Psoas muscle (tissue), 8 donors: ENCODE data around the gene ATG5. TPM values are rescaled to one million over a fixed set of nuclear protein-coding genes. Genes with fewer than 3 reads are reported as not detected.

Experiments used
- ATAC-seq, 4 donors: fragments of 200-7000 bp; cut with Tn5 transposase; one replicate each; pipeline ENCODE4 v1.9.1; 2020; ENCODE audit warnings: moderate library complexity in 3 of 4, mild to moderate bottlenecking in 2 of 4
- DNase-seq, 2 donors: peaks; one replicate each; pipeline ENCODE4 v3.0.0-alpha.2; 2020
- H3K27ac ChIP-seq: fragments of 200-600 bp; one replicate; pipeline ENCODE4 v1.8.0; 2022
- H3K27me3 ChIP-seq, 3 donors: fragments of 200-600 bp in 1 of 3; one replicate each; pipeline versions ENCODE4 v1.6.1 to v1.8.0; 2013 to 2022; ENCODE audit warnings: low read length in 2 of 3, mild to moderate bottlenecking in 2 of 3, moderate library complexity in 1 of 3; ENCODE audit not compliant: insufficient read depth in 3 of 3
- H3K36me3 ChIP-seq, 2 donors: fragments of 200-600 bp in 1 of 2; one replicate each; pipeline versions ENCODE4 v1.6.1 to v1.8.0; 2013 to 2022; ENCODE audit warnings: low read depth in 1 of 2, mild to moderate bottlenecking in 1 of 2, moderate library complexity in 1 of 2; ENCODE audit not compliant: insufficient read depth in 1 of 2
- H3K4me1 ChIP-seq: fragments of 200-600 bp; one replicate; pipeline ENCODE4 v1.8.0; 2022
- H3K4me3 ChIP-seq: fragments of 200-600 bp; one replicate; pipeline ENCODE4 v1.8.0; 2022; ENCODE audit warnings: mild to moderate bottlenecking
- H3K9me3 ChIP-seq: fragments of 200-600 bp; one replicate; pipeline ENCODE4 v1.8.0; 2022
- WGBS, 3 donors: extraction: QIAGEN DNeasy Blood & Tissue Kit; methylation state at CpG; one replicate each; pipeline versions ENCODE4 v1.1.6 to v1.1.7; 2013; 5-methylcytosine and 5-hydroxymethylcytosine counted together
- intact Hi-C, 2 donors: fragments of 100-400 bp; cut with DNase I; formaldehyde crosslinking; loops; one replicate each; pipeline versions ENCODE4 v1.11.0 to v1.14.2; 2022
- polyA plus RNA-seq, 3 donors: library from polyadenylated mRNA; stranded (reverse); fragments of 200-250 nt; gene quantifications; one replicate each; pipeline ENCODE4 v1.2.3, GENCODE V29; 2013
- total RNA-seq, 4 donors: library from RNA; stranded (reverse); fragmentation: NEBNext Ultra II Directional in 2 of 4; extraction: Animal tissue kit (Norgen Biotek cat#: 25700) in 2 of 4; gene quantifications; one replicate each; pipeline versions ENCODE4 v1.2.1 to v1.2.4, GENCODE V29; 2021 to 2023
- TF ChIP-seq, protein P1 (sequence below): fragments of 200-600 bp; IDR thresholded peaks from one replicate; pipeline ENCODE4 v1.8.0; 2022; ENCODE audit warnings: antibody characterized with exemption
- donor health status: healthy with polysubstance abuse.
- donor health status: DM: no; HTN: no; CAD: no; lungs with moderate emphysema.
- donor health status: Bipolar disorder and iron deficiency.
- donor health status: healthy.
- donor health status: DM: yes; HTN: yes; CAD: no.
- donor health status: DM: no; HTN: no; CAD: no.
- donor health status: DM: no; HTN: no; CAD: no.
- donor health status: DM: yes; HTN: yes; CAD: no.

Gene ATG5
- total and polyA plus RNA-seq, 7 donors = 13.5 to 35.7 (median 19.5) TPM

DNA sequence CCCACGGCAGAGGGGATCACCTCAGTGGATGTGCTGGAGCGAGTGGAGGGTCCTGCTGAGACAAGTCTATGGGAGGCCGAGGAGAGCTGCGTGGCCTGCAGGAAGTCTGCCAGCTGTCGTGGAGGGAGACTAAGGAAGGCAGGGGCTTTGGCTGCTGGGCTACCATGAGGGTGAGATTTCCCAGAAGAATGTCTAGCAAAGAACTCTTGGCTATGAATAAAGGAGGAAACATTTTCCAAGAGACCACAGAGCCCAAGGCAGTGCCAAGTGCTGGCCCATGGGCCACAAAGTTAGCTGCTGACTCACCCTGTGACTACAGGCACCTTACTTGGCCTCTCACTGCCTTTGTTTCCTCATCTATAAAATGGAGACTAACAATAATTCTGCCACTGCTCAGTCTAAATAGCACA lies 166.0 kb downstream of the ATG5 start:
- Histone ChIP-seq H3K36me3 (no peaks in the 10 kb centered on the region), H3K27me3 (no peaks in the 10 kb centered on the region), H3K4me1 (no peaks in the 10 kb centered on the region), H3K9me3 (no peaks in the 10 kb centered on the region), H3K27ac (no peak overlapping the region), H3K4me3 (no peak overlapping the region)
- intact Hi-C loops = no loop called here
- ATAC-seq (peak in 1 of 4 donors; percentile 55), DNase-seq (no peak)
- TF ChIP-seq, protein P1, sequence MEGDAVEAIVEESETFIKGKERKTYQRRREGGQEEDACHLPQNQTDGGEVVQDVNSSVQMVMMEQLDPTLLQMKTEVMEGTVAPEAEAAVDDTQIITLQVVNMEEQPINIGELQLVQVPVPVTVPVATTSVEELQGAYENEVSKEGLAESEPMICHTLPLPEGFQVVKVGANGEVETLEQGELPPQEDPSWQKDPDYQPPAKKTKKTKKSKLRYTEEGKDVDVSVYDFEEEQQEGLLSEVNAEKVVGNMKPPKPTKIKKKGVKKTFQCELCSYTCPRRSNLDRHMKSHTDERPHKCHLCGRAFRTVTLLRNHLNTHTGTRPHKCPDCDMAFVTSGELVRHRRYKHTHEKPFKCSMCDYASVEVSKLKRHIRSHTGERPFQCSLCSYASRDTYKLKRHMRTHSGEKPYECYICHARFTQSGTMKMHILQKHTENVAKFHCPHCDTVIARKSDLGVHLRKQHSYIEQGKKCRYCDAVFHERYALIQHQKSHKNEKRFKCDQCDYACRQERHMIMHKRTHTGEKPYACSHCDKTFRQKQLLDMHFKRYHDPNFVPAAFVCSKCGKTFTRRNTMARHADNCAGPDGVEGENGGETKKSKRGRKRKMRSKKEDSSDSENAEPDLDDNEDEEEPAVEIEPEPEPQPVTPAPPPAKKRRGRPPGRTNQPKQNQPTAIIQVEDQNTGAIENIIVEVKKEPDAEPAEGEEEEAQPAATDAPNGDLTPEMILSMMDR = no peak
- WGBS, 3 donors = 76 to 83% (median 80%) methylated on average over 5 of the region's 5 CpGs

DNA sequence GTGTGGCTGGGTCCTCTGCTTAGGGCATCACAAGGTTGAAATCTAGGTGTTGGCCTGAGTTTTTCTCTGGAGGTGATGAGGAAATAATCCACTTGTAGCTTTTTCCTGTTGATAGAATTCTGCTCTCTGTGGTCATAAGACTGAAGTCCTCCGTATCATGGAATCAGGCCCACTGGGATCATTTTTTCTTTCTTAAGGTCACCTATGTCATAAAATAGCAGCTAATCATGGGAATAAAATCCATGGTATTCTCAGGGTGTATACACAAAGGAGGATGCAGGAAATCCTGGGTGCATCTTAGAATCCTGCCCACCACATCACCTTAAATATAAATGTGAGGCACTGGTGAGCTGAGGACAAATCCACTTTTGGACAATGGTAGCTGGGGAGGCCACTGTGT lies 166.7 kb downstream of the ATG5 start:
- Histone ChIP-seq H3K27ac (no peak overlapping the region), H3K9me3 (no peaks in the 10 kb centered on the region), H3K4me1 (no peaks in the 10 kb centered on the region), H3K4me3 (no peak overlapping the region), H3K27me3 (no peaks in the 10 kb centered on the region), H3K36me3 (no peaks in the 10 kb centered on the region)
- WGBS, 3 donors = 31 to 88% (median 86%) methylated on average over 1 of the region's 1 CpG
- ATAC-seq (no peak), DNase-seq (no peak)
- intact Hi-C loops = no loop called here
- TF ChIP-seq, protein P1 = no peak

- WGBS, 3 donors = 43 to 50% (median 45%) methylated on average over 3 of the region's 3 CpGs
- Histone ChIP-seq H3K9me3 (no peaks in the 10 kb centered on the region), H3K27me3 (no peaks in the 10 kb centered on the region), H3K27ac (no peak overlapping the region), H3K36me3 (no peaks in the 10 kb centered on the region), H3K4me1 (no peaks in the 10 kb centered on the region), H3K4me3 (no peak overlapping the region)
- no peak for ATAC-seq
- intact Hi-C loops = no loop called here
- no peak for DNase-seq
- TF ChIP-seq, protein P1 = no peak
Measured at GRCh38 chr6:106156863-106157262, 168.7 kb downstream of the ATG5 start.

GRCh38 chr6:106156413-106156812 lies 169.1 kb downstream of the ATG5 start:
- H3K9me3 ChIP-seq = no peaks in the 10 kb centered on the region
- H3K4me1 ChIP-seq = no peaks in the 10 kb centered on the region
- no peak overlapping the region for H3K4me3 ChIP-seq
- TF ChIP-seq, protein P1 = no peak
- H3K27me3 ChIP-seq = no peaks in the 10 kb centered on the region
- DNase-seq (no peak), ATAC-seq (no peak)
- 69 to 81% (median 79%) methylated on average over 3 of the region's 3 CpGs for WGBS, 3 donors
- no peaks in the 10 kb centered on the region for H3K36me3 ChIP-seq
- intact Hi-C loops = no loop called here
- no peak overlapping the region for H3K27ac ChIP-seq

DNA sequence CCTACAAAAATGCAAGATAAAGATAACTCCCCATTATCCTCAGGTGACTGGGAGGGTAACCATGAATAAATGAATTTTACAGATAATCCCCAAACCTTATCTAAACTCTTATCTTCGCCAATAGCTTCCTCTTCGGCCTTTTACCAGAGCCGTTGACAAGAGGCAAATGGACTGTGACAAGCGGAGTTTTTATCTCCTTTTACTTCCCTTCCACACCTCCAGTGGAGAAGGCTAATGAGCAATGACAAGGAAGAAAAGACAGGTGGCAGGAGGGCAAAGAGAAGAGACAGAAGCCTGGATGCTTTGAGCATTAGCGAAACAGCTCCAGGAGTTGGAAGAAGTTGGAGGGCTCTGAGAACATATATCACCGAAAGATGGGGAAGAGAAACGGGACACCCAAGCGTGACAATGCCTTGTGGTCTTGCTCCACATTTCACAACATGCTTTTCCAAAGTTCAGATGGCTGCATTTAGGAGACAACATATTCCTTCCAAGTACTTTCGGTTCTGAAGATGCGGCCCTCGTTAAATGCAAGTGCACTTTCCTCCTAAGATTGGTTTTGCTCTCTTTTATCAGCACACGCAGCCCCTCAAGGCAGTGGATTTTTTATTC lies 170.2 kb downstream of the ATG5 start:
- 81 to 87% (median 84%) methylated on average over 12 of the region's 12 CpGs for WGBS, 3 donors
- DNase-seq = no peak
- intact Hi-C loops = no loop called here

More for the DNA sequence above, 170.2 kb downstream of the ATG5 start:
- TF ChIP-seq, protein P1 = no peak
- Histone ChIP-seq H3K36me3 (no peaks in the 10 kb centered on the region), H3K9me3 (no peaks in the 10 kb centered on the region), H3K4me1 (no peaks in the 10 kb centered on the region), H3K27ac (no peak overlapping the region), H3K4me3 (no peak overlapping the region), H3K27me3 (no peaks in the 10 kb centered on the region)
- ATAC-seq = no peak
